HG02943 (cell line): ENCODE results near the gene RAD52.

ENCODE experiments used
- ATAC-seq: cut with Tn5 transposase; IDR thresholded peaks from one replicate; pipeline ENCODE4 v1.9.1; 2021; ENCODE audit warnings: mild to moderate bottlenecking, low read depth, moderate library complexity; ENCODE audit not compliant: unreplicated experiment

RAD52 gene

DNA sequence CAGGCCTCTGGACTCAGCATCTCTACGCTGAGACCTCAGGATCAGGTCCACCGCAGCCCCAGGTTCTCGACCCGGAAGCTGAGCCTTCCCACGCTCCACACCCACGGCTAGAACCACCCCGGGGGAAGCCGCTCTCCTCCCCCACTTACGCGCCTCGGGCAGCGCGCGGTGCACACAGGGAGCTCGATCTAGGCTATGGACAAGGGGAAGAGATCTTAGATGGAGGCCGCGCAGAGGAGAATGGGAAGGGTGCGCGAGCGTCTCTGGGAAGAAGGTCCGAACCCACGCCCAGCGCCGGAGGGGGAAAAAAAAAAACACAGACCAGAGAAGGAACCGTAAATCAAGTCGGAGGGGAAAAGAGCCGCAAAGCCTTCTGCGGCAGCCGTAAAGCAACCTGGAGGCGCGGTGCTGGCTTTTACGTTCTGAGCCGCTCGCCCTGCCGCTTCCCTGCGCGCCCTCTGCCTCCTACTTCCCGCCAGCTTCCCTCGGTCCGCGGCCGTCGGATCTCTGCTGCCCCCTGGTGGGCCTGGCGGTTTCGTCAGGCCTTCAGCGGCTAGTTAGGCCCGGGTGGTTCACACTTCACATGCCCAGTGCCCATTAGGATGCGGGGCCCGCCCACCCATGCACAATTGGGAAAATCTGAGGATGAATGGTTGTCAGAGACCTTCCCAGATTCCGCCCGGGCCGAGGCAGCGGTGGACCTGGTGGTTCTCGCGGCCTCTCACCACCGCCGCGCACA lies at the start of gene RAD52:
Gene RAD52 (minus strand): TSS at position 242 of the 739 bp plus-strand sequence. CDS start 16,636 bp downstream, outside the sequence.
- peak; percentile 80 for ATAC-seq

- no peak for ATAC-seq
These were observed 48.8 kb upstream of the RAD52 start for GRCh38 chr12:998020-998874.

DNA sequence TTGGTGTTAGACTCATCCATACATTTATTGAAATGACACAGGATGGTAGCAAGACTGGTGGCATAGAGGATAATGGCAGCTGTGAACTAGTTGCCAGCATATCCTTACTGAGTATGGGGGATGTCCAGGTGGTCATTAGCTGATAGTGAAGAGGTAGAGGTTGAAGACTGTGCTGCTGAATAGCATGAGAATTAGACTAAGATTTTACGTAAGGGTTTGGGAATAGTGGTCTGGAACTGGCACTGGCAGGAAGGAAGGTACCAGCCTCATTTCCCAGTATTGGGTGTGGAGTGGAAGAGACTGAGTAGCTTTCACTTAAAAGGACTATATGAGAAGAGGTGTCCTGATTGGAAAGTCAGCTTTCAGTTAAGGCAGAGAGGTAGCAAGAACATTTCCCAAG lies 48.0 kb upstream of the RAD52 start:
- ATAC-seq = no peak

GRCh38 chr12:996881-997280 lies 47.4 kb upstream of the RAD52 start:
- no peak for ATAC-seq

GRCh38 chr12:992647-993046 lies 43.2 kb upstream of the RAD52 start:
- ATAC-seq = no peak

DNA sequence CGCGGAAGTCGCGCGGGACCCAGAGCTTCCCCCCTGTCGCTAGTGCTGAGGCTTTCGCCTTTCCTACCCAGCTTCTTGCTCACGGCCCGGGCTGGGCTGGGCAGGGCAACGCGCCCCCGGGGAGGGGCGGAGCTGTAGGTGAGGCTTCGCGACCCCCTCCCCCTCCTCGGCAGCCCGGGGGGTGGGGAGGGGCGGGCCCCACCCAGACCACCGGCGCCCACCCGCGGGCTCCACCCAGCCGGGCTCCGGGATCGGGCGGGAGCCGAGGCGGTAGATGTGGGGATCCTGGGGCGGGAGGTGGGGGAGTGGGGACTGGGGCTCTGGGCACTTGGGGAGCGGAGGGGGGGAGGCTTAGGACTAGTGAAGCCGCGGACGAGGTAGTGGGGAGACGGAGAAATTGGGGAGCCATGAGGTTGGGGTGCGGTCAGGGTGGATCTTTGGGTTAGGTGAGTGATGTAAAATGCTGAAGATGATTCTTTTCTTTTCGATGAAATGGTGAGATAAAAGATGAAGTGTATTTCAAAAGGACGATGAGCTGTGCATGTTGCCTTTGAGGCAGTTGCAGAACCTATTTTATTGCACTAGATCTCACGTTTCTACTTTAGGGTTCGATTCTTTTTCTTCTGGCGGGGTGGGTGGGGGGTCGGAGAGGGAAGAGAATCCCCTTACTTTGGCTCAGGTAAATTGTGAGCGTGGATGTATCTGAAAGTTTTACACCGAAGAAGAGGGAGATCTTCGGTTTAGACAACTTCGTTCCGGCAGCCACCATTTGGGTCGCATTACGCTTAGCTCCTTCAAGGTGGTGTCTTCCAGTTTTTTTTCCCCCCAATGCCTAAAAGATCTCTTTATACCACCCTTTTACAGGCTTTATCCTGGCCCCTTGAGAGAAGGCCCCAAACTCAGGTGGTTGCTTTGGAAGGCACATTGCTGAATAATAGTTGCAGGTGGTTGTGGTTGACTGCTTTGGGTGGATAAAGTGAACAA lies 42.1 kb upstream of the RAD52 start:
- ATAC-seq = no peak

DNA sequence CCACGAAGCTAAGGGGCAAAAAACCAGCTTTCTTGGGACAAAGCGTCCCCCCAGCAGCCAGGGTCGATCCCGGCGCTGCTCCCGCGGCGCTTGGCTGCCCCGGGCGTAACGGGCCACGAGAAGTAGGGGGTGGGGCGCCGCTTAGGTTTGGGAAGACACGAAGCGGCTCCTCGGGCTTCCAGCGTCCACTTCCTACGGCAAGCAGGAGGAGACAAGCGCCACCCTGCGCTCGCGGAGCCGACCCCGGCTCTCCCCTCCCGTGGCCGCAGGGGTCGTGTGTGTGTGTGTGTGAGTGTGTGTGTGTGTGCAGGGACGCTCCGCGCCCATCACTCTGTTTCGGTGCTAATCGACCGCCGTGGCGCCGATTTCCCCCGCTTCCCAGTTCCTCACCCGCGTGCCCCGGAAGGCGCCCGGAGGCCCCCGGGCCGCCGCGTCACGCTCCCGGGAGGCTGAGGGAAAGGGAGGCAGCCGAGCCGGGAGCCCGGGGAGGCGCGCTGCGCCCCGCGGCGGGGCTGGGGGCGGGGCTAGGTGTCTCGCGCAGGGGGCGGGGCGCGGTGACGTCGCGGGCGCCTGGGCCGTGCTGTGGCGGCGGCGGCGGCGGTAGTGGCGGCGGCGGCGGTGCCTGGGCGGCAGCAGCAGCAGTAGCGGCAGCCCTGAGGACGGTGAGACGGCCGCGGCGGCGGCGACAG lies 41.3 kb upstream of the RAD52 start, which contains the start of gene ERC1:
Gene ERC1 (plus strand): TSS at position 563 of the 689 bp plus-strand sequence. CDS start 36,681 bp downstream, outside the sequence.
- peak; percentile 77 for ATAC-seq

GRCh38 chr12:989751-990660 lies 40.5 kb upstream of the RAD52 start:
- peak; percentile 4 for ATAC-seq

DNA sequence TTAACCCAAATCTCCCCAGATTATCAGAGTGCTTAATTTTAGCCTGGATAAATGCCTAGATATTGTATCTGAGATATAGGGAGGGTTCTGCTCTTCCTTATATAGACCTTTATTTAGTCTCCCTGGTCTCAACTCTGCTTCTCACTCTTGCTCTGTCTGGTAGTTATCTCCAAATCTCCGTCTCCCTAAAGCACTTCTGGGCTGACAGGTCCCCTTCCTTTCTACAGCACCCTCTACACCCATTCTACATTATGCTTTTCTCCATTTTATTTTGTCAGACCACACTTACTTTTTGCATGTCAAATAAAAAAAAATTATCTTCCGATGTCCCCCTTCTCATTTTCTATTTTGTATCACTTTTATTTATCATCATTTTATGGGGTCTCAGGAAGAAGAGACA lies 39.6 kb upstream of the RAD52 start:
- no peak for ATAC-seq

- ATAC-seq = no peak
These were observed 39.2 kb upstream of the RAD52 start for GRCh38 chr12:988646-989045.

GRCh38 chr12:981961-982360 lies 32.5 kb upstream of the RAD52 start:
- no peak for ATAC-seq

- no peak for ATAC-seq
These were observed 31.8 kb upstream of the RAD52 start for GRCh38 chr12:981176-981828.

DNA sequence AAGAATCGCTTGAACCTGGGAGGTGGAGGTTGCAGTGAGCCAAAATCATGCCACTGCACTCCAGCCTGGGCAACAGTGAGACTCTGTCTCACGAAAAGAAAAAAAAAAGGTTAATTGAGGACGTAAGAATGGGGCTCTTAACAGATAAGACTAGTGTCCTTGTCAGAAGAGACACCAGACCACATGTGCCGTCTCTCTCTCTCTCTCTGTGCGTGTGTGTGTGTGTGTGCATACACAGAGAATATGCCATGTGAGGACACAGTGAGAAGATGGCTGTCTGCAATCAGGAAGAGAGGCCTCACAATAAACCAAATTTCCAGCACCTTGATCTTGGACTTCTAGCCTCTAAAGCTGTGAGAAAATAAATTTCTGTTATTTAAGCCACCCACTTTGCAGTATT lies 29.9 kb upstream of the RAD52 start:
- no peak for ATAC-seq

GRCh38 chr12:977156-977555 lies 27.7 kb upstream of the RAD52 start:
- no peak for ATAC-seq

GRCh38 chr12:976644-977043 lies 27.1 kb upstream of the RAD52 start:
- no peak for ATAC-seq

DNA sequence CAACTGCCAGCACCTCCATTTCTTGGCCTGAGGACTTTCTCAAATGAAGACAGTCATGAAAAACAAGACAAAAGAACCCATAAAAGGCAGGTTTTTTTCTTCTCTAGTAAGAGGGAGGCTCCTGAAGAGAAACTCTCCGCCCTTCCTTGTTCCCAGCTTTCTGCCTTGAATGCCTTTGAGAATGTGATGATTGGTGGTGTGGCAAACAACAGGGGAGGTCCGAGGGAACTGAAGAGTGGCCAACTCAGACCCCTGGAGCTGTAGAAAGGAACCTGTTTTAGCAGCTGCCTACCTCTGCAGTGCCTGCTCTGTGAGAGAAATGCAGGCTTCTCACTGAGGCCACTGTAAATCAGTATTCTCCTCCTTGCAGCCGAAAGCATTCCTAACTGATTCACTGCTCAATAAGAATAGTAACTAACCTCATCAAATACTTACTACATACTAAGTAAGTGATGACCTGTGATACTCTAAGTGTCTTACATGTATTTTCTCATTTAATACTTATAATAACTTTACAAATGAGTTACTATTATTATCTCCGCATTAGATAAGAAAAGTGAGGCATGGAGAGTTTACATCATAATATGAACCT lies 24.9 kb upstream of the RAD52 start:
- ATAC-seq = no peak

GRCh38 chr12:971991-972390 lies 22.5 kb upstream of the RAD52 start:
- ATAC-seq = no peak

DNA sequence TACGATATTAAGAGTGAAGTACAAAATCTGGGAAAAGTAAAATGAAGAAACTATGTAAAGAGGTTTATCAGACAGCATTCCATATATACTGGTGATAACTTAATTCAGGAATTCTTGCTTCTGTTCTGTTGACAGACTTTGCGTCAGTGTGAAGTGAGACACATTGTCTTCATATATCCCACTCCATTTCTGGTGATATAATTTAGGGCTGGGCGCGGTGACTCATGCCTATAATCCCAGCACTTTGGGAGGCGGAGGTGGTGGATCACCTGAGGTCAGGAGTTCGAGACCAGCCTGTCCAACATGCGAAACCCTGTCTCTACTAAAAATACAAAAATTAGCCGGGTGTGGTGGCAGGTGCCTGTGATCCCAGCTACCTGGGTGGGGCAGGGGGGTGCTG lies 20.3 kb upstream of the RAD52 start:
- no peak for ATAC-seq
